Activated naive CD4-positive, alpha-beta T cell treated with anti-CD3 and anti-CD28 coated beads, Interleukin-2, amount 50 U/mL, for 72 hours (primary cell): Measurements from ENCODE around the gene NTM. TPM values are rescaled to one million over a fixed set of nuclear protein-coding genes. Genes with fewer than 3 reads are reported as not detected.

Experiments used
- ATAC-seq, 2 donors: fragments of 150-1000 bp; cut with Tn5 transposase; 2 replicates each; pipeline ENCODE4 v1.10.0; 2021; ENCODE audit warnings: mild to moderate bottlenecking in 2 of 2, moderate library complexity in 2 of 2
- DNase-seq, 2 donors: peaks; one replicate each; pipeline ENCODE4 v3.0.0; 2021 to 2022; ENCODE audit warnings: low spot score in 2 of 2
- H3K27ac Mint-ChIP-seq, 2 donors: one replicate each; pipeline ENCODE4 v1.8.0; 2022; ENCODE audit warnings: mild to moderate bottlenecking in 2 of 2, mixed read lengths in 2 of 2
- H3K36me3 Mint-ChIP-seq, 2 donors: one replicate each; pipeline ENCODE4 v1.8.0; 2022; ENCODE audit warnings: mixed read lengths in 2 of 2
- H3K9me3 Mint-ChIP-seq, 2 donors: one replicate each; pipeline ENCODE4 v1.8.0; 2022; ENCODE audit warnings: mixed read lengths in 2 of 2
- total RNA-seq, 2 donors: library from RNA; stranded (reverse); gene quantifications; one replicate each; pipeline ENCODE4 v1.2.3, GENCODE V29; 2022

The NTM gene
- total RNA-seq, 2 donors from 2014 or later = not detected

DNA sequence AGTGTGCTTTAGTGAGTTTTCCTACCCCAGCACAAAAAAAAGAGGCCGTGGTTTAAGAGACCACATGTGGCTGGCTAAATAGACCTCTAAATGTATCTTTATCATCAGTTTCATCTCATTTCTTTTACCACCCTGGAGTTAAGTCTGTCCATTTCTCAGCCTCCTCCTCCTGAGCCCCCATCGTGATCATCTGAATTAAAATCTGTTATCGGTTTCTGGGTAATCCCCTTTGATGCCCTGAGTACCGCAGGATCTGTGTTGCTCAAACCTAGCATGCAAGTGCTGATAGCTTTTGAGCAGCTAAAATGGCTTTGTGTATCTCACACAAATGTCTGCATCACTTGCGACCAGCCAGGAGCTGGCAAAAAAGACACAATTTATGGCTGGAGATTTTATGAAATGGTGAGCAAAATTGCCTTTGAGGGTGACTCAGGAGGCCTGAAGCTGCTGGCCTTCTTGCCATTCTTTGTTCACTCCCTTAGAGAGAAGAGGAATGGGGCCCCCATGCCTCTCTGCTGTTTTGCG is 236.5 kb downstream of the NTM start:
- Mint-ChIP-seq H3K36me3 (peaks cover 0 to 5% of the 10 kb centered on the region in 2 donors), H3K27ac (no peak overlapping the region), H3K9me3 (peaks cover 16 to 21% of the 10 kb centered on the region in 2 donors)
- no peak for ATAC-seq
- no peak for DNase-seq

DNA sequence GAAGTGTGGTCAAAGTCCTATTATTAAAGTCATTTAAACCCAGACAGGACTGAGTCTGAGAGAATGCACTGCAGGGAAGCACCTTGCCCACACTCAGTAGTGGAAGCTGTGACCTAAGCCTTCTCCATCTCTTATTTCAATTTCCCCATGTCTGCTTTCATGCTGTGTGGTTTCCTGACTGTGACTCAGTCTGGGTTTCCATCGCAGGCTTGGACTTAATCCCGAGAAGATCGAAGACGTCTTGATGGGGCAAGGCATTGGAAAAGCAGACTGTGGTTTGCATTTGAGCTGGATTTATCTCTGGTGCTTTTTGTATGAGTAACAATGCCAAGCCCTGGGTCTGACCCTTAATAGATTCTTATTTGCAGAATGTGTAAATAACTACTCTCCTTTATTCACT is 238.9 kb downstream of the NTM start:
- Mint-ChIP-seq H3K36me3 (peaks cover 0 to 5% of the 10 kb centered on the region in 2 donors), H3K27ac (no peak overlapping the region), H3K9me3 (peaks cover 12 to 16% of the 10 kb centered on the region in 2 donors)
- no peak for ATAC-seq
- DNase-seq = no peak

- Mint-ChIP-seq H3K9me3 (peaks cover 12 to 16% of the 10 kb centered on the region in 2 donors), H3K27ac (no peak overlapping the region), H3K36me3 (peaks cover 0 to 5% of the 10 kb centered on the region in 2 donors)
- DNase-seq (no peak), ATAC-seq (no peak)
Measured at GRCh38 chr11:131609921-131610320, 239.5 kb downstream of the NTM start.

- Mint-ChIP-seq H3K27ac (no peak overlapping the region), H3K36me3 (peaks cover 0 to 5% of the 10 kb centered on the region in 2 donors), H3K9me3 (peaks cover 8 to 12% of the 10 kb centered on the region in 2 donors)
- ATAC-seq (no peak), DNase-seq (no peak)
Measured at GRCh38 chr11:131611322-131611721, 240.9 kb downstream of the NTM start.

DNA sequence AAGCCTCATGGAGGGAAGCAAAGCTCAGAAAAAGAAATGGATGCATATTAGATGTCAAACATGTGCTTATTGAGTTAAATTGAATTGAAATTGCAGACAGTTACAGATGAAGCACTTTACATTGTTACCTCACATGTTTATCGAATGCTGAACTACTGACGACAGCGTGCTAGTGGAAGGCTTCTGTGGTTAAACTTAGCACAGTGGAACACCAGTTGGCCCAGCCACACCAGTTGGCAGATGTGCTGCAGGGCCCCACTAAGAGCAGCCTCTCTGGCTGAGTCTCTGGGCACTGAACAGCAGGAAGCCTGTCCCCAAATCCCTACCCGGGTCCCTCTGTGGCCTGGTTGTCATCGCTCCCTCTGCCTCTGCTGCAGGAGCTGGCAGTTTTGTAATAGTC is 242.1 kb downstream of the NTM start:
- ATAC-seq = no peak
- Mint-ChIP-seq H3K27ac (no peak overlapping the region), H3K36me3 (peaks cover 0 to 5% of the 10 kb centered on the region in 2 donors), H3K9me3 (peaks cover 8 to 12% of the 10 kb centered on the region in 2 donors)
- no peak for DNase-seq

DNA sequence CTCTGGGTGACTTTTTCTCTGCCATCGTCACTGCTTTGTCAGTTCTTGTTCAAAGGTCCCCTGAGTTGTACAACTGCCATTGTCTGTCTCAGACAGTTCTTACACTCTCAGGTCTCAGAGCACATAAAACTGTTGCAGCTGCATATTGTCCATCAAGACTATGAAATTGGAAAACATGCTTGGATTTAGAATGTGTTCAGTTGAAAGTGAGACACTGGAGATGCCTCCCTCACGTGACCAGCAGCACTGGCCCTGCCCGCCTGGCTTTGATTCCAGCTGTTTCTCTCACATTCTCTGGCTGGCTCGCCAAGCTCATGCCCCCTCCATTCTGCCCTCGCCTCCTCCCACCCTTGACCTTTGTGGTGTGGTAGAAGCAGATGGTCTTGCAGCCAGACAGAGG is 244.2 kb downstream of the NTM start:
- peaks cover 0 to 5% of the 10 kb centered on the region in 2 donors for H3K9me3 Mint-ChIP-seq
- no peak for DNase-seq
- H3K27ac Mint-ChIP-seq = no peak overlapping the region
- H3K36me3 Mint-ChIP-seq = no peaks in the 10 kb centered on the region
- no peak for ATAC-seq

DNA sequence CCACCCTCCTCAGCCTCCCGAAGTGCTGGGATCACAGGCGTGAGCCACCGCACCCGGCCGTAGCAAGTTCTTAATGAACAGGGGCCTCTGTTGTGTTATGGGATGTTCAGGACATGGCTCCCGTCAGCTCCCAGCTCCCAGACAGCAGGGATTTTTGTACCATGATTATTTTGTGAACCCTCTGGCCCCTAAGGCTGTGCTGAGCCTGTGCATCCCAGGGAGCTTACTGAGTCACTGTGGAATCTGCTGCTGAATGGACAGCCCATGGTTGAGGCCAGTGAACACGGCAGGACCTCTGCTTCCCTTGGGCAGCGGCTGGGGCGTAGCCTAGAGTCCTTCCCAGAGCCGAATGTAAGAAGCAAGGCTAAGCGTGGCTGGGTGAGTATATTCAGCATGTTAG is 245.2 kb downstream of the NTM start:
- Mint-ChIP-seq H3K9me3 (peaks cover 0 to 3% of the 10 kb centered on the region in 2 donors), H3K36me3 (no peaks in the 10 kb centered on the region), H3K27ac (no peak overlapping the region)
- no peak for ATAC-seq
- no peak for DNase-seq

- no peaks in the 10 kb centered on the region for H3K9me3 Mint-ChIP-seq
- DNase-seq (no peak), ATAC-seq (no peak)
- no peak overlapping the region for H3K27ac Mint-ChIP-seq
- no peaks in the 10 kb centered on the region for H3K36me3 Mint-ChIP-seq
Measured at GRCh38 chr11:131616481-131617140, 246.2 kb downstream of the NTM start.

DNA sequence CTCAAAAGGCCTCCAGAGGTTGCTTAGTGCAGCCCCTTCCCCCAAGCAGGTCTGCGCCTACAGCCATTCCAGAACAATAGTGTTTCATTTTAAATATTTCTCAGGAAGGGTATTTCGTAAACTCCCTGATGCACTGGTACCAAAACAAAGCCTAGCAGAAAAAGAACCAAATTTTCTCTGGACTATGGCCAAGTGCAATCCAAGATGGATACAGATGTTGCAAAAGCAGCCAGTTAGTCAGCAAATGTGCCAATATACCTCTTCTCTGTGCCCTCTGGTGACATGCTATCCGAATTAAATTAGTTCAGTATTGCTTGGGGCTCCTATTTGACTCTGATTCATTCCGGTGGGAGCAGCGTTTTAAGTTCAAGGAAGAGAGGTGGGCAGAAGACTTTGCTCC is 247.8 kb downstream of the NTM start:
- no peak for ATAC-seq
- no peaks in the 10 kb centered on the region for H3K9me3 Mint-ChIP-seq
- H3K36me3 Mint-ChIP-seq = no peaks in the 10 kb centered on the region
- DNase-seq = no peak
- no peak overlapping the region for H3K27ac Mint-ChIP-seq

GRCh38 chr11:131622193-131622592 is 251.8 kb downstream of the NTM start:
- no peak overlapping the region for H3K27ac Mint-ChIP-seq
- no peaks in the 10 kb centered on the region for H3K9me3 Mint-ChIP-seq
- ATAC-seq = no peak
- no peak for DNase-seq
- no peaks in the 10 kb centered on the region for H3K36me3 Mint-ChIP-seq

DNA sequence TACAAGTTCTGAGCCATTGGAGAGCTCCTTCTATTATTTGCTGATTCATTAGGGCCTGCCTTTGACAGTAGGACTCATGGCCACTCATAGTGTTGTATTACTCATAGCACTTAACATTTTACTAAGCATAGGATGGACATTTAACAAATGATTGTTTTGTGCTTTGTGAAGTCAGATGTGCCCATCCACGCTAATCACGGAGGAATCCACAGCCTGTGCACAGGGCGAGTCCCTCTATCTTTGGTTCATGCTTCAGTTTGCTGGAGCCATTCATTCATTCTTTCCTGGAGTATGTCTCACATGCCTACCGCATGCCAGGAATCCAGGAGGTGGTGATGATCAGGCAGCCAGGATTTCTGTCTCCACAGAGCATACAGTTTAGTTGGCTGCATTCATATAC is 254.1 kb downstream of the NTM start:
- no peak overlapping the region for H3K27ac Mint-ChIP-seq
- H3K9me3 Mint-ChIP-seq = no peaks in the 10 kb centered on the region
- no peak for DNase-seq
- ATAC-seq = no peak
- H3K36me3 Mint-ChIP-seq = no peaks in the 10 kb centered on the region

DNA sequence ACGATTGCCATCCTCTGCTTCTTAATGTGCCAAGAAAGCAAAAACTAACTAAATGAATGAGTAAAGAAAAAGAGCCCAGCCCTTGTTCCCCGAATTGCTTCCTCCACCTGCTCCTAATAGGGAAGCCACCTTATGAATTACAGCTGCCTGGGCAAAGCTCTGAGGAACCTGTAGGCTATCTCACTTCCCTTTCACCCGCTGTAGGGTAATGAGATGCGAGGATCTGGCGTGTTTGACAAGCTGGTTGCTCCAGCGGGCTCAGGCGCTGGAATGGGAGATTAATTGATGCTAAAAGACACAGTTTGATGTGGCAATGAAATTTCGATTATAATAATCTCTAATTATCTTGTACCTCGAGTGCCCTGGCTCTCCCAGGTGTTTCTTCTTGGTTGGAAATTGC is 256.4 kb downstream of the NTM start:
- no peak overlapping the region for H3K27ac Mint-ChIP-seq
- DNase-seq (no peak), ATAC-seq (no peak)
- H3K36me3 Mint-ChIP-seq = no peaks in the 10 kb centered on the region
- no peaks in the 10 kb centered on the region for H3K9me3 Mint-ChIP-seq

GRCh38 chr11:131628739-131629138 is 258.3 kb downstream of the NTM start:
- no peaks in the 10 kb centered on the region for H3K36me3 Mint-ChIP-seq
- ATAC-seq (no peak), DNase-seq (no peak)
- no peak overlapping the region for H3K27ac Mint-ChIP-seq
- peaks cover 0 to 6% of the 10 kb centered on the region in 2 donors for H3K9me3 Mint-ChIP-seq

DNA sequence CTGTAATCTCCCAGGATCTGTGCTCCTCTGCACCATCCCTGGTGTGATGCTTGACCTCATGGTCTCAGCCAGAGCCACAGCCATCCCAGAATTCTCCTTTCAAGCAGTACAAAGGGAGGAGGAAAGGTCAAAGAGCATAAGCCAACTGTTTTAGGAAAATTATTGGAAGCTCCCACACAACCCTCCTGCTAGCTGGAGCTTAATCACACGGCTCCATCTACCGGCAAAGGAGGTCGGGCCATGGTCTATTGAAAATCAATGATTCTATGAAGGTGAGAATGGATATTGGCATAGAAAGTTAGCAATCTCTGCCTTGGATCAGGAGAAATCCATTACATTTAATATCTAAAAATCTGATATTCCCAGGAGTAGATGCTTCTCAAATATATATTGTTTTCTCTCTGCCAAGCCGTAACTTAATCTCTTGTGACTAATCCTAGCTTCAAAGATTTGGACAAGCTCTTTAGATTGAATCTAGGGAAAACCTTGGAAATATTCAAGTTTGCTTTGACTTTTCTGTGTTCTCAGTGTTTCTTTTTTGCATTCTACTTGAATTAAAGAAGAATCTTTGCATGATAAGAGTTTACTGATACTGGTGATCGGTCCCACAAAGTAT is 259.6 kb downstream of the NTM start:
- ATAC-seq (no peak), DNase-seq (no peak)
- H3K27ac Mint-ChIP-seq = no peak overlapping the region
- no peaks in the 10 kb centered on the region for H3K36me3 Mint-ChIP-seq
- H3K9me3 Mint-ChIP-seq = peaks cover 0 to 8% of the 10 kb centered on the region in 2 donors

GRCh38 chr11:131632971-131633370 is 262.6 kb downstream of the NTM start:
- H3K27ac Mint-ChIP-seq = no peak overlapping the region
- H3K9me3 Mint-ChIP-seq = peaks cover 0 to 8% of the 10 kb centered on the region in 2 donors
- ATAC-seq = no peak
- DNase-seq = no peak
- no peaks in the 10 kb centered on the region for H3K36me3 Mint-ChIP-seq

- Mint-ChIP-seq H3K36me3 (no peaks in the 10 kb centered on the region), H3K27ac (no peak overlapping the region), H3K9me3 (peaks cover 0 to 8% of the 10 kb centered on the region in 2 donors)
- no peak for ATAC-seq
- no peak for DNase-seq
Measured at GRCh38 chr11:131633921-131634715, 263.7 kb downstream of the NTM start.

GRCh38 chr11:131637469-131638175 is 267.2 kb downstream of the NTM start:
- ATAC-seq (no peak), DNase-seq (no peak)
- no peaks in the 10 kb centered on the region for H3K36me3 Mint-ChIP-seq
- H3K9me3 Mint-ChIP-seq = peaks cover 0 to 16% of the 10 kb centered on the region in 2 donors
- H3K27ac Mint-ChIP-seq = no peak overlapping the region
